HFF-Myc (cell line): ENCODE measurements around the gene RAB30.

Source experiments
- DNase-seq: peaks from one replicate; pipeline ENCODE4 v3.0.0-alpha.2; 2011; ENCODE audit warnings: low read depth; ENCODE audit errors: extremely low read depth
- H3K4me3 ChIP-seq: replicated peaks from 2 replicates; pipeline ENCODE4 v1.5.1; 2011; ENCODE audit warnings: low read depth, mild to moderate bottlenecking, control low read depth, low read length
- CTCF ChIP-seq: IDR thresholded peaks from 2 replicates; pipeline ENCODE4 v1.5.1; 2012; ENCODE audit warnings: mild to moderate bottlenecking, low read depth, low read length, control low read depth; ENCODE audit errors: missing control alignments

The RAB30 gene

DNA sequence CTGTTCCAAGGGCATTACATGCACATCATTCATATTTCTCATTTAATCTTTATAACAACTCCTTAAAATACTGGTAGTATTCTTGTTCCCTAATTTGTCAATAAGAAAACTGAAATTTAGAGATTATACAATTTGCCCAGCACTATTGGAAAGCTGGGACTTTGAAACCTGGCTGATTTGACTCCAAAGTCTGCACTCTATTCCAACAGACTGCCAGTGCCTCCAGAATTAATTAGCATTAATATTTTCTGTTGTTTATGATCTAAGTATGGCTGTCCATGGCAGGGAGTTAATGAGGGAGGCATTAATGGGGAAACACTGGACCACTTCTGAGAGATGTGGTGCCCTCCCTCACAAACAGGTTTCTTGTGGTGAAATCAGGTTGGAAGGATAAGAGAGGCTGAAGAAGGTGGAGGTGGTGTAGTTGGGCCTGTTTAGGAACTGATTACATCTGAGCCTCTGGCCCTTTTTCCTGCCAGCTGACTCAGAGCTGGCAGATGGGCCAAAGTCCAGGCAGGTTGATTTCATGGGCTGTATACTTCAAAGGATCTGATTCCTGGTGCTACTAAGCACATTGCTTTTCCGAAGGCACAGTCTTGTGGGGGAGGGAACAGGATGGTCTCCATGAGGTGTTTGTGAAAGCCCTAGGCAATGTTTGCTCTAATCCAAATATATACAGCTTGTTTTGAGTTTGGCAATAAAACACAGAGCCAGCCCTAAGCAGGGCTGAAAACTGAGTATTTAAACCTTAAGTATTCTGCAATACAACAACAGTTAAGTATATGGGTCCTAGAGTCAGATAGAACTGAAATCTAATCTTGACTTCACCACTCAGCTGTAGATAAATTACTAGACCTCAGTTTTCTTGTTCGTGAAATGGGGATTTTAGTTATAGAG is 21.0 kb upstream of the RAB30 start:
- DNase-seq, result no peak
- no peak for TF ChIP-seq CTCF
- no peak overlapping the region for H3K4me3 ChIP-seq

DNA sequence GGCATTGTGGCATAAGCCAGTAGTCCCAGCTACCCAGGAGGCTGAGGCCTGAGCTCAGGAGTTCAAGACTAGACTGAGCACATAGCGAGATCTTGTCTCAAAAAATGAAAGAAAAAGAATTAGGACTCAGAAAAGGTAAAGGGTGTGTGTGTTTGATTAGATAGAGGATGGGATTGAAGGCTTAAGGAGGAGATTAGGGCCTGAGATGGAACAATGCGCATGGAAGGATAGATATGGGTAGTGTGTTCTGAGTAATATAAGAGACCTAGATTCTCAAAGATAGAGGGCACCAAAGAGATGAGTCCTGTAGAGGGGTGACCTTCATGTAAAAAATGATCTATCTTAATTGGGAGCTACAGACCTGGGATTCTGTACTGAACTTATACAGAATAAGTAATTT is 17.3 kb upstream of the RAB30 start:
- no peak for TF ChIP-seq CTCF
- no peak overlapping the region for H3K4me3 ChIP-seq
- DNase-seq, result no peak

GRCh38 chr11:83087035-83087434 is 15.3 kb upstream of the RAB30 start:
- DNase-seq, result no peak
- no peak overlapping the region for H3K4me3 ChIP-seq
- no peak for TF ChIP-seq CTCF

DNA sequence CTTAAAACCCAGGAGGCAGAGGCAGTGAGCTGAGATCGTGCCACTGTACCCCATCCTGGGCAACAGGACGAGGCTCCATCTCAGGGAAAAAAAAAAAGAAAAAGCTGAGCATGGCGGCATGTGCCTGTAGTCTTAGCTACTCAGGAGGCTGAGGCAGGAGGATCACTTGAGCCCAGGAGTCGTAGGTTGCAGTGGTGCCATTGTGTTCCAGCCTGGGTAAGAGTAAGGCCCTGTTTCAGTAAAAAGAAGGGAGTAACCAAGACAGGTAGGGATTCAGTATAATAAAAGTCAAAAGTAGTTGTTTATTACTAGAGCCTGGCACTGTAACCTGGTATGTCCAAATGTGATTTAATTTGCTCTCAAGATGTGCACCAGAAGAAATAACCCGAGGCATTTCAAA is 8.1 kb upstream of the RAB30 start:
- no peak overlapping the region for H3K4me3 ChIP-seq
- no peak for TF ChIP-seq CTCF
- no peak for DNase-seq

GRCh38 chr11:83078269-83078668 is 6.6 kb upstream of the RAB30 start:
- TF ChIP-seq CTCF, result no peak
- no peak for DNase-seq
- no peak overlapping the region for H3K4me3 ChIP-seq

GRCh38 chr11:83073884-83074283 is 2.2 kb upstream of the RAB30 start:
- no peak for TF ChIP-seq CTCF
- DNase-seq, result no peak
- no peak overlapping the region for H3K4me3 ChIP-seq
